Suprapubic skin (tissue), 3 donors: ENCODE results near the gene CAPRIN1.

ENCODE experiments used
- POLR2A ChIP-seq, 2 donors: fragments of 450-650 bp; IDR thresholded peaks; one replicate each; pipeline ENCODE4 v1.6.1; 2017; ENCODE audit warnings: antibody characterized with exemption in 2 of 2, mild to moderate bottlenecking in 2 of 2, moderate library complexity in 2 of 2
- TF ChIP-seq, protein P1 (sequence below), 2 donors: fragments of 200-600 bp in 1 of 2; fragments of 450-650 bp in 1 of 2; sonication (generic) in 1 of 2; IDR thresholded peaks; one replicate each; pipeline ENCODE4 v1.5.1; 2016 to 2019; ENCODE audit warnings: antibody characterized with exemption in 2 of 2, mild to moderate bottlenecking in 1 of 2, moderate library complexity in 1 of 2

DNA sequence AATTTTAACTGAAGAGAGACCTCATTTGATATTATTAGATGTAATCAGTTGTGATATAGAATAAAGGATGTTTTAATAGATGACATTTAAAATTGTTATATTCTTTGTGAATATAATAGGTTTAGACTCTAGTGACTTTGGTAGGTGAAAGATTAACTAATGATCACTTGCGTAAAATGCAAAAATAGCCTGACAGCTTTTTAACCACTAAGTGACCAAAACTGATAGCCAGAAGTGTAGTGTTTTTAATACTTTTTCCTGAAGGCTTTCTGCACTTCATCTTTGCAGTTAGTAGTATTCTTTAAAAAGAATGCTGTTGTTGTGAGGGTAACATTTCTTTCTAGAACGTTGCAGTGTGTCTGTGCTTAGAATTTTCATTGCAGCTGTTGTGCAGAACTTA, 5.1 kb downstream of the CAPRIN1 start:
- TF ChIP-seq, protein P1, sequence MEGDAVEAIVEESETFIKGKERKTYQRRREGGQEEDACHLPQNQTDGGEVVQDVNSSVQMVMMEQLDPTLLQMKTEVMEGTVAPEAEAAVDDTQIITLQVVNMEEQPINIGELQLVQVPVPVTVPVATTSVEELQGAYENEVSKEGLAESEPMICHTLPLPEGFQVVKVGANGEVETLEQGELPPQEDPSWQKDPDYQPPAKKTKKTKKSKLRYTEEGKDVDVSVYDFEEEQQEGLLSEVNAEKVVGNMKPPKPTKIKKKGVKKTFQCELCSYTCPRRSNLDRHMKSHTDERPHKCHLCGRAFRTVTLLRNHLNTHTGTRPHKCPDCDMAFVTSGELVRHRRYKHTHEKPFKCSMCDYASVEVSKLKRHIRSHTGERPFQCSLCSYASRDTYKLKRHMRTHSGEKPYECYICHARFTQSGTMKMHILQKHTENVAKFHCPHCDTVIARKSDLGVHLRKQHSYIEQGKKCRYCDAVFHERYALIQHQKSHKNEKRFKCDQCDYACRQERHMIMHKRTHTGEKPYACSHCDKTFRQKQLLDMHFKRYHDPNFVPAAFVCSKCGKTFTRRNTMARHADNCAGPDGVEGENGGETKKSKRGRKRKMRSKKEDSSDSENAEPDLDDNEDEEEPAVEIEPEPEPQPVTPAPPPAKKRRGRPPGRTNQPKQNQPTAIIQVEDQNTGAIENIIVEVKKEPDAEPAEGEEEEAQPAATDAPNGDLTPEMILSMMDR (IDR thresholded peaks at IDR 0.05) = no peak
- no peak for TF ChIP-seq POLR2A (IDR thresholded peaks at IDR 0.05)
